GM18519 (cell line): Measurements from ENCODE around the gene CAVIN1.
A peak's percentile ranks its signal among the peaks of the same experiment; 100 is the strongest.
"Not testable (repeated sequence)": the region's sequence is repeated elsewhere in the genome, so short reads cannot be mapped to it uniquely, and the experiment has no call there.

ENCODE experiments used
- ATAC-seq: cut with Tn5 transposase; IDR thresholded peaks from one replicate; pipeline ENCODE4 v1.9.1; 2021; ENCODE audit warnings: mild to moderate bottlenecking, moderate library complexity; ENCODE audit not compliant: unreplicated experiment, low FRiP score

The CAVIN1 gene

GRCh38 chr17:42406615-42407288, 16.3 kb downstream of the CAVIN1 start:
- no peak for ATAC-seq

GRCh38 chr17:42405963-42406495, 17.0 kb downstream of the CAVIN1 start:
- ATAC-seq = no peak

- no peak for ATAC-seq
Measured at GRCh38 chr17:42405076-42405475, 18.0 kb downstream of the CAVIN1 start.

- ATAC-seq = no peak
Measured at GRCh38 chr17:42404326-42405055, 18.6 kb downstream of the CAVIN1 start.

GRCh38 chr17:42403150-42403549, 19.9 kb downstream of the CAVIN1 start:
- ATAC-seq = no peak

GRCh38 chr17:42402117-42402516, 20.9 kb downstream of the CAVIN1 start:
- ATAC-seq = no peak

- ATAC-seq = not testable (repeated sequence)
Measured at GRCh38 chr17:42400844-42401375, 22.1 kb downstream of the CAVIN1 start.

GRCh38 chr17:42399948-42400843, 22.9 kb downstream of the CAVIN1 start:
- no peak for ATAC-seq

GRCh38 chr17:42399121-42399520, 23.9 kb downstream of the CAVIN1 start:
- no peak for ATAC-seq

GRCh38 chr17:42395601-42396000, 27.5 kb downstream of the CAVIN1 start:
- not testable (repeated sequence) for ATAC-seq

- ATAC-seq = no peak
Measured at GRCh38 chr17:42394838-42395237, 28.2 kb downstream of the CAVIN1 start.

GRCh38 chr17:42392692-42393415, 30.2 kb downstream of the CAVIN1 start:
- no peak for ATAC-seq

GRCh38 chr17:42391439-42391838, 31.6 kb downstream of the CAVIN1 start:
- not testable (repeated sequence) for ATAC-seq

GRCh38 chr17:42389899-42390298, 33.2 kb downstream of the CAVIN1 start:
- ATAC-seq = no peak

- ATAC-seq = no peak
Measured at GRCh38 chr17:42389135-42389417, 34.0 kb downstream of the CAVIN1 start.

- peak; percentile 85 for ATAC-seq
Measured at GRCh38 chr17:42388381-42389134, 34.5 kb downstream of the CAVIN1 start, which contains the start of gene STAT3. Gene STAT3 (minus strand): TSS chr17:42388442. CDS start chr17:42348516, 39,926 bp downstream.

GRCh38 chr17:42387661-42388380, 35.2 kb downstream of the CAVIN1 start:
- ATAC-seq = no peak

- ATAC-seq = no peak
Measured at GRCh38 chr17:42386777-42387657, 36.0 kb downstream of the CAVIN1 start.
